Subcutaneous abdominal adipose tissue (tissue), 5 donors: ENCODE data around the gene STAB1.

Experiments used
- H3K27ac ChIP-seq: one replicate; pipeline ENCODE4 v1.7.0; 2013; ENCODE audit warnings: low read depth, mild to moderate bottlenecking, inconsistent platforms, low read length, moderate library complexity
- H3K27me3 ChIP-seq, 5 donors: one replicate each; pipeline ENCODE4 v1.7.0; 2013; ENCODE audit warnings: low read length in 5 of 5, inconsistent platforms in 1 of 5; ENCODE audit not compliant: control insufficient read depth in 5 of 5, insufficient read depth in 4 of 5
- H3K36me3 ChIP-seq, 5 donors: one replicate each; pipeline ENCODE4 v1.7.0; 2013; ENCODE audit warnings: low read length in 5 of 5; ENCODE audit not compliant: control insufficient read depth in 5 of 5, insufficient read depth in 5 of 5
- H3K4me1 ChIP-seq, 5 donors: one replicate each; pipeline ENCODE4 v1.7.0; 2013; ENCODE audit warnings: low read length in 5 of 5, mild to moderate bottlenecking in 3 of 5, moderate library complexity in 1 of 5; ENCODE audit not compliant: control insufficient read depth in 5 of 5, insufficient read depth in 5 of 5
- H3K4me3 ChIP-seq, 5 donors: one replicate each; pipeline ENCODE4 v1.7.0; 2013; ENCODE audit warnings: low read length in 5 of 5, low read depth in 1 of 5
- H3K9ac ChIP-seq, 5 donors: one replicate each; pipeline ENCODE4 v1.7.0; 2013; ENCODE audit warnings: low read length in 5 of 5, mild to moderate bottlenecking in 4 of 5, moderate library complexity in 3 of 5
- H3K9me3 ChIP-seq, 5 donors: one replicate each; pipeline ENCODE4 v1.7.0; 2013; ENCODE audit warnings: low read length in 5 of 5; ENCODE audit not compliant: control insufficient read depth in 5 of 5
- donor health status: healthy.
- donor health status: healthy.
- donor health status: healthy.
- donor health status: healthy.
- donor health status: healthy.

Gene STAB1

GRCh38 chr3:52506266-52506966 lies 11.3 kb downstream of the STAB1 start:
- Histone ChIP-seq H3K4me3 (no peak overlapping the region), H3K27ac (no peak overlapping the region), H3K4me1 (no peaks in the 10 kb centered on the region), H3K9ac (no peak overlapping the region), H3K36me3 (peaks cover 0 to 93% (median 58%) of the 10 kb centered on the region in 5 donors), H3K27me3 (no peaks in the 10 kb centered on the region), H3K9me3 (no peaks in the 10 kb centered on the region)

- H3K9me3 ChIP-seq = no peaks in the 10 kb centered on the region
- no peak overlapping the region for H3K27ac ChIP-seq
- H3K4me3 ChIP-seq = no peak overlapping the region
- H3K27me3 ChIP-seq = no peaks in the 10 kb centered on the region
- H3K4me1 ChIP-seq = no peaks in the 10 kb centered on the region
- H3K36me3 ChIP-seq = peaks cover 0 to 94% (median 56%) of the 10 kb centered on the region in 5 donors
- no peak overlapping the region for H3K9ac ChIP-seq
These were observed 12.2 kb downstream of the STAB1 start for GRCh38 chr3:52507359-52507758.

GRCh38 chr3:52509753-52510328 lies 14.7 kb downstream of the STAB1 start:
- H3K27ac ChIP-seq = no peak overlapping the region
- no peak overlapping the region for H3K4me3 ChIP-seq
- no peaks in the 10 kb centered on the region for H3K27me3 ChIP-seq
- H3K9ac ChIP-seq = no peak overlapping the region
- H3K9me3 ChIP-seq = no peaks in the 10 kb centered on the region
- H3K36me3 ChIP-seq = peaks cover 0 to 97% (median 63%) of the 10 kb centered on the region in 5 donors
- H3K4me1 ChIP-seq = no peaks in the 10 kb centered on the region

- H3K9ac ChIP-seq = no peak overlapping the region
- no peaks in the 10 kb centered on the region for H3K27me3 ChIP-seq
- no peak overlapping the region for H3K27ac ChIP-seq
- no peak overlapping the region for H3K4me3 ChIP-seq
- peaks cover 0 to 97% (median 61%) of the 10 kb centered on the region in 5 donors for H3K36me3 ChIP-seq
- H3K9me3 ChIP-seq = no peaks in the 10 kb centered on the region
- H3K4me1 ChIP-seq = no peaks in the 10 kb centered on the region
These were observed 16.4 kb downstream of the STAB1 start for GRCh38 chr3:52511509-52511908.

- no peaks in the 10 kb centered on the region for H3K27me3 ChIP-seq
- H3K4me1 ChIP-seq = no peaks in the 10 kb centered on the region
- H3K36me3 ChIP-seq = peaks cover 0 to 96% (median 56%) of the 10 kb centered on the region in 5 donors
- no peak overlapping the region for H3K27ac ChIP-seq
- no peak overlapping the region for H3K4me3 ChIP-seq
- no peaks in the 10 kb centered on the region for H3K9me3 ChIP-seq
- H3K9ac ChIP-seq = no peak overlapping the region
These were observed 17.0 kb downstream of the STAB1 start for GRCh38 chr3:52512105-52512504.

- Histone ChIP-seq H3K36me3 (peaks cover 0 to 96% (median 56%) of the 10 kb centered on the region in 5 donors), H3K4me3 (no peak overlapping the region), H3K27ac (no peak overlapping the region), H3K4me1 (no peaks in the 10 kb centered on the region), H3K9ac (no peak overlapping the region), H3K27me3 (no peaks in the 10 kb centered on the region), H3K9me3 (no peaks in the 10 kb centered on the region)
These were observed 17.6 kb downstream of the STAB1 start for GRCh38 chr3:52512727-52513126.

GRCh38 chr3:52513281-52513680 lies 18.1 kb downstream of the STAB1 start:
- no peaks in the 10 kb centered on the region for H3K27me3 ChIP-seq
- H3K4me1 ChIP-seq = peaks cover 0 to under 1% (median 0%) of the 10 kb centered on the region in 5 donors
- H3K27ac ChIP-seq = no peak overlapping the region
- no peaks in the 10 kb centered on the region for H3K9me3 ChIP-seq
- H3K9ac ChIP-seq = no peak overlapping the region
- H3K4me3 ChIP-seq = no peak overlapping the region
- H3K36me3 ChIP-seq = peaks cover 0 to 96% (median 55%) of the 10 kb centered on the region in 5 donors

GRCh38 chr3:52514576-52514975 lies 19.4 kb downstream of the STAB1 start:
- Histone ChIP-seq H3K9ac (no peak overlapping the region), H3K27ac (no peak overlapping the region), H3K27me3 (no peaks in the 10 kb centered on the region), H3K9me3 (no peaks in the 10 kb centered on the region), H3K4me3 (no peak overlapping the region), H3K36me3 (peaks cover 0 to 97% (median 55%) of the 10 kb centered on the region in 5 donors), H3K4me1 (peaks cover 0 to 4% (median 2%) of the 10 kb centered on the region in 5 donors)

- no peak overlapping the region for H3K4me3 ChIP-seq
- H3K27ac ChIP-seq = no peak overlapping the region
- H3K9ac ChIP-seq = no peak overlapping the region
- peaks cover 0 to 97% (median 55%) of the 10 kb centered on the region in 5 donors for H3K36me3 ChIP-seq
- H3K4me1 ChIP-seq = peaks cover 0 to 4% (median 2%) of the 10 kb centered on the region in 5 donors
- no peaks in the 10 kb centered on the region for H3K27me3 ChIP-seq
- H3K9me3 ChIP-seq = no peaks in the 10 kb centered on the region
These were observed 20.1 kb downstream of the STAB1 start for GRCh38 chr3:52515192-52515591.

- Histone ChIP-seq H3K9ac (no peak overlapping the region), H3K27ac (no peak overlapping the region), H3K4me1 (peaks cover 0 to 4% (median 2%) of the 10 kb centered on the region in 5 donors), H3K4me3 (no peak overlapping the region), H3K9me3 (no peaks in the 10 kb centered on the region), H3K27me3 (no peaks in the 10 kb centered on the region), H3K36me3 (peaks cover 0 to 97% (median 58%) of the 10 kb centered on the region in 5 donors)
These were observed 21.5 kb downstream of the STAB1 start for GRCh38 chr3:52516509-52517195.
